Stimulated activated CD4-positive, alpha-beta T cell treated with anti-CD3 and anti-CD28 coated beads, Interleukin-12 subunit alpha, Interleukin-12 subunit beta, amount 100 ng/mL, for 24 hours (primary cell): ENCODE measurements around the gene PCDHA4.
"Not testable (repeated sequence)": the region's sequence is repeated elsewhere in the genome, so short reads cannot be mapped to it uniquely, and the experiment has no call there.

Experiments
- DNase-seq, 2 experiments: peaks; one replicate each; pipeline ENCODE4 v3.0.0-alpha.2; 2020; ENCODE audit warnings: low read depth in 2 of 2

PCDHA4 gene

DNA sequence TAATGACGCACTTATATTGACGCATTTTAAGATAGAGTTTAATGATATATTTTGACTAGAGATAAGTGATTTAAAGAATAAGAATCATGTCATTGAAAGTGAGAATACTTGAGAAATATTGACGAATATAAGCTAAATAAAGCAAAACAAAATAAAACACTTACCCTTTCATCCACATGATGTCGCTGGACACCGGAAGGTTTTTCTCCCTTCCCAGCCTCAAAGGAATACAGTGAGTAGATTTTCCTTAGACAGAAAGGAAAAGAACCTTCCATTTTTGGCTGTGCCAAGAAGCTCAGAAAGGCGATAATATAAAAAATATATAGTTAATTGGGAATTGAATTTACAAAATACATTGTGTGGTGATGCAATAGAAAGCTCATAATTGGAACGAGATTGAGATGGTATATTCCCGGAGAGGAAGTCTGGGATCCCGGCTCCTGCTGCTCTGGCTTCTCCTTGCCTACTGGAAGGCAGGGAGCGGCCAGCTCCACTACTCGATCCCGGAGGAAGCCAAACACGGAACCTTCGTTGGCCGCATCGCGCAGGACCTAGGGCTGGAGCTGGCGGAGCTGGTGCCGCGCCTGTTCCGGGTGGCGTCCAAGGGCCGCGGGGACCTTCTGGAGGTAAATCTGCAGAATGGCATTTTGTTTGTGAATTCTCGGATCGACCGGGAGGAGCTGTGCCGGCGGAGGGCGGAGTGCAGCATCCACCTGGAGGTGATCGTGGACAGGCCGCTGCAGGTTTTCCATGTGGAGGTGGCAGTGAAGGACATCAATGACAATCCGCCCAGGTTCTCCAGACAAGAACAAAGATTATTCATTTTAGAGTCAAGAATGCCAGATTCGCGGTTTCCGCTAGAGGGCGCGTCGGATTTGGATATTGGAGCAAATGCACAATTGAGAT lies 14.8 kb downstream of the PCDHA4 start, which contains the start of gene PCDHA5:
Gene PCDHA5 (plus strand): TSS at position 239 of the 906 bp plus-strand sequence.
- peak in 1 of 2 experiments; percentile 37 for DNase-seq

DNA sequence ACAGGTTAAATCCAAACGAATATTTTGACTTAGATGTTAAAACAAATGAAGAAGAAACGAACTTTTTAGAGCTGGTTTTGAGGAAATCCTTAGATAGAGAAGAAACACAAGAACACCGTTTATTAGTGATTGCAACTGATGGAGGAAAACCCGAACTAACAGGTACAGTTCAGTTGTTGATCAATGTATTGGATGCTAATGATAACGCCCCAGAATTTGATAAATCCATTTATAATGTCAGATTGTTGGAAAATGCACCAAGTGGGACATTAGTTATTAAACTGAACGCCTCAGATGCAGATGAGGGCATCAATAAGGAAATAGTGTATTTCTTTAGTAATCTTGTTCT lies 15.4 kb downstream of the PCDHA4 start:
- no peak for DNase-seq

DNA sequence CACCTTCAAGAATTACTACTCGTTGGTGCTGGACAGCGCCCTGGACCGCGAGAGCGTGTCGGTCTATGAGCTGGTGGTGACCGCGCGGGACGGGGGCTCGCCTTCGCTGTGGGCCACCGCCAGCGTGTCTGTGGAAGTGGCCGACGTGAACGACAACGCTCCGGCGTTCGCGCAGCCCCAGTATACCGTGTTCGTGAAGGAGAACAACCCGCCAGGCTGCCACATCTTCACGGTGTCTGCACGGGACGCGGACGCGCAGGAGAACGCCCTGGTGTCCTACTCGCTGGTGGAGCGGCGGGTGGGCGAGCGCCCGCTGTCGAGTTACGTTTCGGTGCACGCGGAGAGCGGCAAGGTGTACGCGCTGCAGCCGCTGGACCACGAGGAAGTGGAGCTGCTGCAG lies 16.1 kb downstream of the PCDHA4 start:
- DNase-seq, result not testable (repeated sequence)

DNA sequence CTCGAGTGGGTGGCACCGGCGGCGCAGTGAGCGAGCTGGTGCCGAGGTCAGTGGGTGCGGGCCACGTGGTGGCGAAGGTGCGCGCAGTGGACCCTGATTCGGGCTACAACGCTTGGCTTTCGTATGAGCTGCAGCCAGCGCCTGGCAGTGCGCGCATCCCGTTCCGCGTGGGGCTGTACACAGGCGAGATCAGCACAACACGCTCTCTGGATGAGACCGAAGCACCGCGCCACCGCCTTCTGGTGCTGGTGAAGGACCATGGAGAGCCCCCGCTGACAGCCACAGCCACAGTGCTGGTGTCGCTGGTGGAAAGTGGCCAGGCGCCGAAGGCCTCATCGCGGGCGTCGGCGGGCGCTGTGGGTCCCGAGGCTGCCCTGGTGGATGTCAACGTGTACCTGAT lies 16.6 kb downstream of the PCDHA4 start:
- no peak for DNase-seq

DNA sequence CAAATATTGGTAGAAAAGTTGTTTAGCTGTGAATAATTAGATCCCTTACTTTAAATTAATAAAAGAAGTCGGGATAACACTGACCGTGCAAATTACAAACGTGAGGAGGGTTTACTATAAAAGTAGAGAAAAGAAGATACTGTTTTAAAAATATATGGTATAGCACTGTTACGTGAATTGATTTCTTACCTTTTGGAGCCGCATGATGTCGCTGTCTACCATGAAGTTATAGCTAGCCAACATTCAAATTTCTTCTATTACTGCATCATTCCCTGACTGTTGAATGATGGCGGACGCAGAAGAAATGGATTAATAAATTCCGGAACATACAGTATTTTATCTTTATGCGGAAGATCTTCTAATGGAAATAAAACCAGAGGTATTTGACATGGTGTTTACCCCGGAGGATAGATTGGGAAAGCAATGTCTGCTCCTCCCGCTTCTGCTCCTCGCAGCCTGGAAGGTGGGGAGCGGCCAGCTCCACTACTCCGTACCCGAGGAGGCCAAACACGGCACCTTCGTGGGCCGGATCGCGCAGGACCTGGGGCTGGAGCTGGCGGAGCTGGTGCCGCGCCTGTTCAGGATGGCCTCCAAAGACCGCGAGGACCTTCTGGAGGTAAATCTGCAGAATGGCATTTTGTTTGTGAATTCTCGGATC lies 21.0 kb downstream of the PCDHA4 start, which contains the start of gene PCDHA6:
Gene PCDHA6 (plus strand): TSS at position 257 of the 658 bp plus-strand sequence. CDS start 132 bp downstream, at position 389.
- DNase-seq, result no peak

DNA sequence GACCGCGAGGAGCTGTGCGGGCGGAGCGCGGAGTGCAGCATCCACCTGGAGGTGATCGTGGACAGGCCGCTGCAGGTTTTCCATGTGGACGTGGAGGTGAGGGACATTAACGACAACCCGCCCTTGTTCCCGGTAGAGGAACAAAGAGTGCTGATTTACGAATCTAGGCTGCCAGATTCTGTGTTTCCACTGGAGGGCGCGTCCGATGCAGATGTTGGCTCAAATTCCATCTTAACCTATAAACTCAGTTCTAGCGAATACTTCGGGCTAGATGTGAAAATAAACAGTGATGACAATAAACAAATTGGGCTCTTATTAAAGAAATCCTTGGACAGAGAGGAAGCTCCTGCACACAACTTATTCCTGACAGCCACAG lies 21.5 kb downstream of the PCDHA4 start:
- no peak for DNase-seq

DNA sequence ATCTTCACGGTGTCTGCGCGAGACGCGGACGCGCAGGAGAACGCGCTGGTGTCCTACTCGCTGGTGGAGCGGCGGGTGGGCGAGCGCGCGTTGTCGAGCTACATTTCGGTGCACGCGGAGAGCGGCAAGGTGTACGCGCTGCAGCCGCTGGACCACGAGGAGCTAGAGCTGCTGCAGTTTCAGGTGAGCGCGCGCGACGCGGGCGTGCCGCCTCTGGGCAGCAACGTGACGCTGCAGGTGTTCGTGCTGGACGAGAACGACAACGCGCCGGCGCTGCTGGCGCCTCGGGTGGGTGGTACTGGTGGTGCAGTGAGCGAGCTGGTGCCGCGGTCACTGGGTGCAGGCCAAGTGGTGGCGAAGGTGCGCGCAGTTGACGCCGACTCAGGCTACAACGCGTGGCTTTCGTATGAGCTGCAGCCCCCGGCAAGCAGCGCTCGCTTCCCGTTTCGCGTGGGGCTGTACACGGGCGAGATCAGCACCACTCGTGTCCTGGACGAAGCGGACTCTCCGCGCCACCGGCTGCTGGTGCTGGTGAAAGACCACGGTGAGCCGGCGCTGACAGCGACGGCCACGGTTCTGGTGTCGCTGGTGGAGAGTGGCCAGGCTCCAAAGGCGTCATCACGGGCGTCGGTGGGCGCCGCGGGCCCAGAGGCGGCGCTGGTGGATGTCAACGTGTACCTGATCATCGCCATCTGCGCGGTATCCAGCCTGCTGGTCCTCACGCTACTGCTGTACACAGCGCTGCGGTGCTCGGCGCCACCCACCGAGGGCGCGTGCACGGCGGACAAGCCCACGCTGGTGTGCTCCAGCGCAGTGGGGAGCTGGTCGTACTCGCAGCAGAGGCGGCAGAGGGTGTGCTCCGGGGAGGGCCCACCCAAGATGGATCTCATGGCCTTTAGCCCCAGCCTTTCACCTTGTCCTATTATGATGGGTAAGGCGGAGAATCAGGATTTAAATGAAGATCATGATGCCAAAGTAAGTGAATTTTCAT lies 22.9 kb downstream of the PCDHA4 start:
- not testable (repeated sequence) for DNase-seq

DNA sequence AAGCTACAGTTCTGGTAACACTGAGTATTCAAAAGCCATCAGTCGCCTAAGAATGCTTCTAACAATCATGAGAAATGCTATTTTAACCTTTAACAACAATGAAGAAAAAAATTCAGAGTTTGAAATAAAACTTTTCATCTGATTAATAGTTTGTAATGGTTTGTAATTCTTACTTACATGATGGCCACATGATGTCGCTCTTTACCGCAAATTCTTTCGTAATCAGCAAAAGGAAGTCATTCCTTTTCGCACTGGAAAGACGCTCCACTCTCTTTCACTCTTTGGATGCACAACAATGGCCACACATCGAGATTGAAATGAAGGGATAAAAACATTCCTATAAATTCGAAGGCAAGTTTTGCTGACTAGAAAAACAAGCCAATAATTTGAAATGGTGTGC lies 27.1 kb downstream of the PCDHA4 start, which contains the start of gene PCDHA7:
Gene PCDHA7 (plus strand): TSS at position 277 of the 400 bp plus-strand sequence. CDS start 115 bp downstream, at position 392.
- DNase-seq, result no peak

DNA sequence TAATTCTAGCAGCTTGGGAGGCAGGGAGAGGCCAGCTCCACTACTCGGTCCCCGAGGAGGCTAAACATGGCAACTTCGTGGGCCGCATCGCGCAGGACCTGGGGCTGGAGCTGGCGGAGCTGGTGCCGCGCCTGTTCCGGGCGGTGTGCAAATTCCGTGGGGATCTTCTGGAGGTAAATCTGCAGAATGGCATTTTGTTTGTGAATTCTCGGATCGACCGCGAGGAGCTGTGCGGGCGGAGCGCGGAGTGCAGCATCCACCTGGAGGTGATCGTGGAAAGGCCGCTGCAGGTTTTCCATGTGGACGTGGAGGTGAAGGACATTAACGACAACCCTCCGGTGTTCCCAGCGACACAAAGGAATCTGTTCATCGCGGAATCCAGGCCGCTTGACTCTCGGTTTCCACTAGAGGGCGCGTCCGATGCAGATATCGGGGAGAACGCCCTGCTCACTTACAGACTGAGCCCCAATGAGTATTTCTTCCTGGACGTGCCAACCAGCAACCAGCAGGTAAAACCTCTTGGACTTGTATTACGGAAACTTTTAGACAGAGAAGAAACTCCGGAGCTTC lies 27.7 kb downstream of the PCDHA4 start:
- not testable (repeated sequence) for DNase-seq

DNA sequence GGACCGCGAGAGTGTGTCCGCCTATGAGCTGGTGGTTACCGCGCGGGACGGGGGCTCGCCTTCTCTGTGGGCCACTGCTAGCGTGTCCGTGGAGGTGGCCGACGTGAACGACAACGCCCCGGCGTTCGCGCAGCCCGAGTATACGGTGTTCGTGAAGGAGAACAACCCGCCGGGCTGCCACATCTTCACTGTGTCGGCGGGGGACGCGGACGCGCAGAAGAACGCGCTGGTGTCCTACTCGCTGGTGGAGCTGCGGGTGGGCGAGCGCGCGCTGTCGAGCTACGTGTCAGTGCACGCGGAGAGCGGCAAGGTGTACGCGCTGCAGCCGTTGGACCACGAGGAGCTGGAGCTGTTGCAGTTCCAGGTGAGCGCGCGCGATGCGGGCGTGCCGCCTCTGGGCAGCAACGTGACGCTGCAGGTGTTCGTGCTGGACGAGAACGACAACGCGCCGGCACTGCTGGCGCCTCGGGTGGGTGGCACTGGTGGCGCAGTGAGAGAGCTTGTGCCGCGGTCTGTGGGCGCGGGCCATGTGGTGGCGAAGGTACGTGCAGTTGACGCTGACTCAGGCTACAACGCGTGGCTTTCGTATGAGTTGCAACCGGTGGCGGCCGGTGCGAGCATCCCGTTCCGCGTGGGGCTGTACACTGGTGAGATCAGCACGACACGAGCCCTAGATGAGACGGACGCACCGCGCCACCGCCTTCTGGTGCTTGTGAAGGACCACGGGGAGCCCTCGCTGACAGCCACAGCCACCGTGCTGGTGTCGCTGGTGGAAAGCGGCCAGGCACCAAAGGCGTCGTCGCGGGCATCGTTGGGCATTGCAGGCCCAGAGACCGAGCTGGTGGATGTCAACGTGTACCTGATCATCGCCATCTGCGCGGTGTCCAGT lies 29.0 kb downstream of the PCDHA4 start:
- DNase-seq, result no peak

DNA sequence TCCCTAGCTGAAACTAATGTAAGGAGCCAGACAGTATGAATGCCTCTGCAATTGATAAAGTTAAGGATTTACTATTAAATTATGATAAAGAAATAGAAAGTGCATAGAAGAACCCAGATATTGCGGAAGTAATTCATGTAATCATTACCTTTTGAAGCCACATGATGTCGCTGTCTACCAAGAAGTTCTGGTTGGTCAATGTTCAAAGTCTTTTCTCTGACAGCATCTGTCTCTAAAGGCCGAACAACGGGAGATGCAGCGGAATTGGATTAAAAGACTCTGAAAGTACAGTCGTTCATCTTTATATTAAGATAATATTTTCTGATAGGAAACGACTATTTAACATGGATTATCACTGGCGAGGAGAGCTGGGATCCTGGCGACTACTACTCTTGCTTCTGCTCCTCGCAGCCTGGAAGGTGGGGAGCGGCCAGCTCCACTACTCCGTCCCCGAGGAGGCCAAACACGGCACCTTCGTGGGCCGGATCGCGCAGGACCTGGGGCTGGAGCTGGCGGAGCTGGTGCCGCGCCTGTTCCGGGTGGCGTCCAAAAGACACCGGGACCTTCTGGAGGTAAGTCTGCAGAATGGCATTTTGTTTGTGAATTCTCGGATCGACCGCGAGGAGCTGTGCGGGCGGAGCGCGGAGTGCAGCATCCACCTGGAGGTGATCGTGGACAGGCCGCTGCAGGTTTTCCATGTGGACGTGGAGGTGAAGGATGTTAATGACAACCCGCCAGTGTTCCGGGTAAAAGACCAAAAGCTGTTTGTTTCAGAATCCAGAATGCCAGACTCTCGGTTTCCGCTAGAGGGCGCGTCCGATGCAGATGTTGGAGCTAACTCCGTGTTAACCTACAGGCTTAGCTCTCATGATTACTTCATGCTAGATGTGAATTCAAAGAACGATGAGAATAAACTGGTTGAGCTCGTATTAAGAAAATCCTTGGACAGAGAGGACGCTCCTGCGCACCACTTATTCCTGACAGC lies 34.4 kb downstream of the PCDHA4 start, which contains the start of gene PCDHA8:
Gene PCDHA8 (plus strand): TSS at position 210 of the 985 bp plus-strand sequence. CDS start 135 bp downstream, at position 345.
- DNase-seq, result no peak

DNA sequence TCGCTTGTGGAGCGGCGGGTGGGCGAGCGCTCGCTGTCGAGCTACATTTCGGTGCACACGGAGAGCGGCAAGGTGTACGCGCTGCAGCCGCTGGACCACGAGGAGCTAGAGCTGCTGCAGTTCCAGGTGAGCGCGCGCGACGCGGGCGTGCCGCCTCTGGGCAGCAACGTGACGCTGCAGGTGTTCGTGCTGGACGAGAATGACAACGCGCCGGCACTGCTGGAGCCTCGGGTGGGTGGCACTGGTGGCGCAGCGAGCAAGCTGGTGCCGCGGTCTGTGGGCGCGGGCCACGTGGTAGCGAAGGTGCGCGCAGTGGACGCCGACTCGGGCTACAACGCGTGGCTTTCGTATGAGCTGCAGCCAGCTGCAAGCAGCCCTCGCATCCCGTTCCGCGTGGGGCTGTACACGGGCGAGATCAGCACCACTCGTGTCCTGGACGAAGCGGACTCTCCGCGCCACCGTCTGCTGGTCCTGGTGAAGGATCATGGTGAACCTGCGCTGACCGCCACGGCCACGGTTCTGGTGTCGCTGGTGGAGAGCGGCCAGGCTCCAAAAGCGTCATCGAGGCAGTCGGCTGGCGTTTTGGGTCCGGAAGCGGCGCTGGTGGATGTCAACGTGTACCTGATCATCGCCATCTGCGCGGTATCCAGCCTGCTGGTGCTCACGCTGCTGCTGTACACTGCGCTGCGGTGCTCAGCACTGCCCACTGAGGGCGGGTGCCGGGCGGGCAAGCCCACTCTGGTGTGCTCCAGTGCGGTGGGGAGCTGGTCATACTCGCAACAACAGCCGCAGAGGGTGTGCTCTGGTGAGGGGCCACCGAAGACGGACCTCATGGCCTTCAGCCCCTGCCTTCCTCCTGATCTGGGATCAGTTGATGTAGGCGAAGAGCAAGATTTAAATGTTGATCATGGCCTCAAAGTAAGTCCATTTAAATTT lies 36.2 kb downstream of the PCDHA4 start:
- no peak for DNase-seq

DNA sequence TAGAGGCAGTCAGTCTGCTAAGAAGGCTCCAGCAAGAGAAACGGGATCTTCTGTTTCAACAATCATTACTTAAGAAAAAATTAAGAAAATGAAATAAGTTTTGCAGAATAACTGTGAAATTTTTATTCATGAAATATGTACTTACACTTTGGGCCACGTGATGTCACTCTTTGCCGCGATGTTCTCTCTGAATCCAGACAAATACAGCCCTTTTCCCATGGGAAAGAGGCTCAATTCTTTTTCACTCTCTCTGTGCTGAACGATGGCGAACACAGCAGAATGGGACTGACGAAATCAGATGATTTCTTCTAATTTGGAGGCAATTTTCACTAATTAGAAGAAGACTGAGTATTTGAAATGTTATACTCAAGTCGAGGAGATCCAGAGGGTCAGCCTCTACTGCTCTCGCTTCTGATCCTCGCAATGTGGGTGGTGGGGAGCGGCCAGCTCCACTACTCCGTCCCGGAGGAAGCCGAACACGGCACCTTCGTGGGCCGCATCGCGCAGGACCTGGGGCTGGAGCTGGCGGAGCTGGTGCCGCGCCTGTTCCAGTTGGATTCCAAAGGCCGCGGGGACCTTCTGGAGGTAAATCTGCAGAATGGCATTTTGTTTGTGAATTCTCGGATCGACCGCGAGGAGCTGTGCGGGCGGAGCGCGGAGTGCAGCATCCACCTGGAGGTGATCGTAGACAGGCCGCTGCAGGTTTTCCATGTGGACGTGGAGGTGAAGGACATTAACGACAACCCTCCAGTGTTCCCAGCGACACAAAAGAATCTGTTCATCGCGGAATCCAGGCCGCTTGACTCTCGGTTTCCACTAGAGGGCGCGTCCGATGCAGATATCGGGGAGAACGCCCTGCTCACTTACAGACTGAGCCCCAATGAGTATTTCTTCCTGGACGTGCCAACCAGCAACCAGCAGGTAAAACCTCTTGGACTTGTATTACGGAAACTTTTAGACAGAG lies 41.6 kb downstream of the PCDHA4 start, which contains the start of gene PCDHA9:
Gene PCDHA9 (plus strand): TSS at position 244 of the 964 bp plus-strand sequence. CDS start 114 bp downstream, at position 358.
- not testable (repeated sequence) for DNase-seq

DNA sequence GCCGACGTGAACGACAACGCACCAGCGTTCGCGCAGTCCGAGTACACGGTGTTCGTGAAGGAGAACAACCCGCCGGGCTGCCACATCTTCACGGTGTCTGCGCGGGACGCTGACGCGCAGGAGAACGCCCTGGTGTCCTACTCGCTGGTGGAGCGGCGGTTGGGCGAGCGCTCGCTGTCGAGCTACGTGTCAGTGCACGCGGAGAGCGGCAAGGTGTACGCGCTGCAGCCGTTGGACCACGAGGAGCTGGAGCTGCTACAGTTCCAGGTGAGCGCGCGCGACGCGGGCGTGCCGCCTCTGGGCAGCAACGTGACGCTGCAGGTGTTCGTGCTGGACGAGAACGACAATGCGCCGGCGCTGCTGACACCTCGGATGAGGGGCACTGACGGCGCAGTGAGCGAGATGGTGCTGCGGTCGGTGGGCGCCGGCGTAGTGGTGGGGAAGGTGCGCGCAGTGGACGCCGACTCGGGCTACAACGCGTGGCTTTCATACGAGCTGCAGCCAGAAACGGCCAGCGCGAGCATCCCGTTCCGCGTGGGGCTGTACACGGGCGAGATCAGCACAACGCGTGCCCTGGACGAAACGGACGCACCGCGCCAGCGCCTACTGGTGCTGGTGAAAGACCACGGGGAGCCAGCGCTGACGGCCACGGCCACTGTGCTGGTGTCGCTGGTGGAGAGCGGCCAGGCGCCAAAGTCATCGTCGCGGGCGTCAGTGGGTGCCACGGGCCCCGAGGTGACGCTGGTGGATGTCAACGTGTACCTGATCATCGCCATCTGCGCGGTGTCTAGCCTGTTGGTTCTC lies 43.2 kb downstream of the PCDHA4 start:
- not testable (repeated sequence) for DNase-seq
